DMS153 treated with DMSO at 0.1 percent for 48 hours (cell line): ENCODE measurements around the gene TOMM20.

Source experiments
- DNase-seq: peaks from one replicate; lab custom pipeline; 2025; ENCODE audit not compliant: unreplicated experiment; lab: John Stamatoyannopoulos, UW

TOMM20 gene

DNA sequence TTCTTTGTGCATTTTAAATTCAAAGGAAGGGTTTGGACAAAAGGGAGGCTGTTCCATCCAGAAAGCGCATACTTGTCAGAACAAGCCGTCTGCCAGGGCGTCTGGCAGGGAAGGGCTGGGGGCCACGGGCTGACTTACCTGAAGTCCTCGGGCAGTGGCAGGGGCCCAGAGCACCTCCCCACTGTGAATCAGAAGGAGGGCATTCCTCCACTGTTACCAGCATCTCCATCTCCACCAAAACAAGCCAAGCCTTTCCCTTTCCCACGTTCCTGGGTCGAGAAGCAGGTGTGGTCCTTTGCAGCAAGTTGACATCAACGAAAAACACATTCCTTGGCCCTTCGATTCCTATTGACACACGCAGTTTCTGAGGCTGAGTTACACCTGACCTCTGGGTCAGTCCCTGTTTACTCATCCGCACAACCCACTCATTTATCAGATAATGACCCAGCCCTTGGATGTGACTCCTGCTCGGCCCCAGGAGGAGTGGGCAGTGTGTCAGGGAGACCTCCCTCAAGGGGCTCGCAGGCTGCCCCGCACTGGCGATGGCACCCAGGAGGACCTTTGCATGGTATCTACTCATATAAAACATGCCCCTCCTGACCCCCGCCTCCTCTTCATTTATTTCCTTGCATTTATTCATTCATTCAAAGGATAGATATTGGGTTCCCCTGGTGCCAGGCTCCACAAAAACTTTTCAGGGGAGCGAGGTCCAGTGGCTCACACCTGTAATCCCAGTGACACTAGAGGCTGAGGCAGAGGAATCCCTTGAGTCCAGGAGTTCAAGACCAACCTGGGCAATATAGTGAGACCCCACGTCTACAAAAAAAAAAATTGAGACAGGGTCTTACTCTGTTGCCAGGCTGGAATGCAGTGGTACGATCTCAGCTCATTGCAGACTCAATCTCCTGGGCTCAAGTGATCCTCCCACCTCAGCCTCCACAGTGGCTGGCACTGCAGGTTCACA is 60.2 kb downstream of the TOMM20 start:
- no peak for DNase-seq

DNA sequence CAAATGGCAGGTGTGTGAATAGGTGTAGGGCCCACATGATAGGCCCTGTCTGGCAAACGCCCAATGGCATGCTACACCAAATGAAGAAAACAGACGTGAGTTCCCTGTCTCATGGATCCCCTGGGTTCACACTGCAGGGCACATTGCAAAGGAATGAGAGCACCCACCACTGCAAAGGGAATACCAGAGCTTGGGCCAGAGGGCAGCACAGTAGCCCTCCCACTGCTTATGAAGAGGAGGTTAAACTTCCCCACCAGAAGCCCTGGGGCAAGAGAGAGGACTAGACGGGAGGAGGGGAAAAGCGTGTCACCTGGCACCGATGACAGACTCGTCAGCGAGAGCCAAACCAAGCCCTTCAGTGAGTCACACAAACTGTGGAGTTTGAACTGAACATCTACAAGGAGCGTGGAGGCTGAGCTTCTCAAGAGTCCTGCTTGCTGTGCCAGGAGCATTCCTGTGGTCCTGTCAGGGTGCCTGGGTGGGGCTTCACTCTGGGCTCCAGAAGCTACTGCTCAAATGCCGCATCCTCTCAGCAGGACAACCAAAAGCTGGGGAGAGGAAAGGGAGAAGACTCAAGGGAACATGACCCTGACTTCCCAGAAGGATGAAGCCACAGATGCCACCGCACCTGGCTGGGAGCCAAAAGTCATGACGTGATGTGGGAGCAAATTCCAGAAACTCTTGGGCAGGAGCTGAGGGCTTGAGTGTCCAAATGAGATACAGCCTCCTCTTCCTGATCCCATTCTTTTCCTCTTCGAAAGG is 61.1 kb downstream of the TOMM20 start:
- no peak for DNase-seq

DNA sequence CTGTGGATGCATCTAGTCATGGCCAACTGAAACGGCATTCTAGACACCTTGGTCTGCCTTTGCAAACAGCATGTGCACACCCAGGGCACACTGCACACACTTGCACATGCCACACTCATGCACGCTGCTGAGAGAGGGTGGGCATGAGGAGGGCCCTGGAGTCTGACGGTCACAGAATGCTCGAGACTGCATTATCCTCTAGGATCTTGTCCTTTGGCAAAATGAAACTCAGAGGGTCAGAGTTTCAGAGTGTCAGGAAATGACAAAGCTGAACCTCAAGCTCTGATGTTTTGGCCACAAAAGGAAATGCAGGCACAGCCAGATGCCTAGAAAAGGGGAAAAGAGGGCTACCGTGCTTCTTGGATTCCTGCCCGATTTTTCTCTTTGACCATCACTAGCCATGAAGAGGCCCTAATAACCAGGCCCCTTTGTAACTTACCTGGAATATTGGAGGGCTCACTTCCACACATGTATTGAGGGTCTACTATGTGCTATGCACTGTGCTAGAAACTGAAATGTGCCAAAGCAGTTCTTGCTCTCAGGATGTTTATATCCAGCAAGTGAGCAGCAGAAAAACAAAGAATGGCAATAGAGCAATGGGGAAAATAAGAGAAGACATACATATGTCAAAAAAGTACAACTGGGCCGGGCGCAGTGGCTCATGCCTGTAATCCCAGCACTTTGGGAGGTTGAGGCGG is 65.4 kb downstream of the TOMM20 start:
- DNase-seq = no peak

DNA sequence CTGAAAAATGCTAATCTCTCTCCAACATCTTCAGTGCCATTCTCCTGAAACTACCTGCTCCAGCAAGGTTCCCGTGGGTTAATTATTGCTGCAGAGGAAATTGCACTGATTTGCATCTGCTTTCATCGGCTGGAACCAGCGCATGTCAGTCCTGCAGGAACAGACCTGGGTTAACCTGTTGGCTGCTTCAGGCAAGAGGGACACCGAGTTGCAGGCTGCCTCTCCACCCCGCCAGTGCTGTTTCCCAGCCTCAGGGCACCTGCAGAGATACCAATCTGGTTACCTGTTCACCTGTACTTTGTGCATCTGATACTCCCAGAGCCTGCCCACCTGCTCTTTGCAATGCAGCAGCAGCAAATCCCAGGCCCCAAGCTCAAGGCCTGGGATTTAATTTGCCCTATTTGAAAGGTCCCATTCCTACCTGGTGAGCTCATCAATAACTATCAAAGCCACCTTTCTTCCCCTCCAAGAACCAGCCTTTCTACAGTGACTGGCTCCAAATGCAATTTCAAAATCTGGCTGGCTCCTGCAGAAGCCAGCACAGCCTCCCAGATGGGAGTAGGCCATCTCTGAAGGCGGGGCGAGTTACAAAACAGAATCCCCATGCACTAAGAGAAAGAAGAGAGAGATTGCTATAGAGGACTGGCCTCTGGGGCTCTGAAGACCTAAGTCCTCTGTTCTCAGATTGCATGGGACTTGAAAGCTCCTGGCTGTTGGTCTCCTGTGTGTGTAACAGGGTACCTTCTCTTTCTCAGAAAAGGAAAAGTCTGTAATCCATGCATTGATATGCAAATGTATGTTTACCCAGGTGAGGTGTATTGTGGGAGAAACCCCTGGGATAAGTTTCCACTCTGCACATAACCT is 67.8 kb downstream of the TOMM20 start:
- no peak for DNase-seq
